ENCODE data around the gene NOC2L.

DNA sequence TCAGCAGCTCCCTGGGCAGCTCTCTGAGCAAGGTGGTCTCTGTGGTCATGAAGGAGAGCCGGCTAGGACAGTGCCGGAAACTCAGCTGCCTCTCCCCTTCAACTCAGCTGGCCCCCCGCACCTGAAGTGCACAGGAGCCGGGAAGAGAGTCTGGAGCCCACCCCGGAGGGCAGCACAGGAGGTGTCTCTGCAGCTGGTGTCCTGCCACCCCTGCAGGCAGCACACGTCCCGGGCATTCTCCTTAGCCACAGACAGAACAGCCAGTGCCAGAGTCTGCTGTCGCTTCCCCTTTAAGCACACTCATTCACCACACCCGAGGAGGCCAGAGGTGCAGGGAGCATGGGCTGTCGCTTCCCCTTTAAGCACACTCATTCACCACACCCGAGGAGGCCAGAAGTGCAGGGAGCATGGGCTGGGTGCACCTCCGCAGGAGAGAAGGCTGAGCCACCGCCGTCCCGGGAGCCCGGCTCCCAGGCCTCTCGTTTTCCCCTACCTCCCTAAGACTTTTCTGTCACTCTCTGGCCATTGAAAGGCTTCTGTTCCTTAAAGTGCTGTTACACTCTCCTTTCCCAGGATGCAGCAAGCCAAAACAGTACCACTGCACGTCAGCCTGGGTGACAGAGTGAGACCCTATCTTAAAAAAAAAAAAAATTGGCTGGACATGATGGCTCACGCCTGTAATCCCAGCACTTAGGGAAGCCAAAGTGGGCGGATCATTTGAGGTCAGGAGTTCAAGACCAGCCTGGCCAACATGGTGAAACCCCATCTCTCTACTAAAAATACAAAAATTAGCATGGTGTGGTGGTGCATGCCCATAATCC, 52.2 kb downstream of the NOC2L start:
- TF ChIP-seq, protein P1, sequence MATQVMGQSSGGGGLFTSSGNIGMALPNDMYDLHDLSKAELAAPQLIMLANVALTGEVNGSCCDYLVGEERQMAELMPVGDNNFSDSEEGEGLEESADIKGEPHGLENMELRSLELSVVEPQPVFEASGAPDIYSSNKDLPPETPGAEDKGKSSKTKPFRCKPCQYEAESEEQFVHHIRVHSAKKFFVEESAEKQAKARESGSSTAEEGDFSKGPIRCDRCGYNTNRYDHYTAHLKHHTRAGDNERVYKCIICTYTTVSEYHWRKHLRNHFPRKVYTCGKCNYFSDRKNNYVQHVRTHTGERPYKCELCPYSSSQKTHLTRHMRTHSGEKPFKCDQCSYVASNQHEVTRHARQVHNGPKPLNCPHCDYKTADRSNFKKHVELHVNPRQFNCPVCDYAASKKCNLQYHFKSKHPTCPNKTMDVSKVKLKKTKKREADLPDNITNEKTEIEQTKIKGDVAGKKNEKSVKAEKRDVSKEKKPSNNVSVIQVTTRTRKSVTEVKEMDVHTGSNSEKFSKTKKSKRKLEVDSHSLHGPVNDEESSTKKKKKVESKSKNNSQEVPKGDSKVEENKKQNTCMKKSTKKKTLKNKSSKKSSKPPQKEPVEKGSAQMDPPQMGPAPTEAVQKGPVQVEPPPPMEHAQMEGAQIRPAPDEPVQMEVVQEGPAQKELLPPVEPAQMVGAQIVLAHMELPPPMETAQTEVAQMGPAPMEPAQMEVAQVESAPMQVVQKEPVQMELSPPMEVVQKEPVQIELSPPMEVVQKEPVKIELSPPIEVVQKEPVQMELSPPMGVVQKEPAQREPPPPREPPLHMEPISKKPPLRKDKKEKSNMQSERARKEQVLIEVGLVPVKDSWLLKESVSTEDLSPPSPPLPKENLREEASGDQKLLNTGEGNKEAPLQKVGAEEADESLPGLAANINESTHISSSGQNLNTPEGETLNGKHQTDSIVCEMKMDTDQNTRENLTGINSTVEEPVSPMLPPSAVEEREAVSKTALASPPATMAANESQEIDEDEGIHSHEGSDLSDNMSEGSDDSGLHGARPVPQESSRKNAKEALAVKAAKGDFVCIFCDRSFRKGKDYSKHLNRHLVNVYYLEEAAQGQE (IDR thresholded peaks at IDR 0.05; ENCODE audit: insufficient replicate concordance, low read depth), result no peak
- TF ChIP-seq, protein P2, sequence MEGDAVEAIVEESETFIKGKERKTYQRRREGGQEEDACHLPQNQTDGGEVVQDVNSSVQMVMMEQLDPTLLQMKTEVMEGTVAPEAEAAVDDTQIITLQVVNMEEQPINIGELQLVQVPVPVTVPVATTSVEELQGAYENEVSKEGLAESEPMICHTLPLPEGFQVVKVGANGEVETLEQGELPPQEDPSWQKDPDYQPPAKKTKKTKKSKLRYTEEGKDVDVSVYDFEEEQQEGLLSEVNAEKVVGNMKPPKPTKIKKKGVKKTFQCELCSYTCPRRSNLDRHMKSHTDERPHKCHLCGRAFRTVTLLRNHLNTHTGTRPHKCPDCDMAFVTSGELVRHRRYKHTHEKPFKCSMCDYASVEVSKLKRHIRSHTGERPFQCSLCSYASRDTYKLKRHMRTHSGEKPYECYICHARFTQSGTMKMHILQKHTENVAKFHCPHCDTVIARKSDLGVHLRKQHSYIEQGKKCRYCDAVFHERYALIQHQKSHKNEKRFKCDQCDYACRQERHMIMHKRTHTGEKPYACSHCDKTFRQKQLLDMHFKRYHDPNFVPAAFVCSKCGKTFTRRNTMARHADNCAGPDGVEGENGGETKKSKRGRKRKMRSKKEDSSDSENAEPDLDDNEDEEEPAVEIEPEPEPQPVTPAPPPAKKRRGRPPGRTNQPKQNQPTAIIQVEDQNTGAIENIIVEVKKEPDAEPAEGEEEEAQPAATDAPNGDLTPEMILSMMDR (IDR thresholded peaks at IDR 0.05; ENCODE audit: insufficient read depth, low read length), result no peak
